K562 (cell line): ENCODE results near the gene SPECC1L. TPM values are rescaled to one million over a fixed set of nuclear protein-coding genes. Genes with fewer than 3 reads are reported as not detected.
A peak's percentile ranks its signal among the peaks of the same experiment; 100 is the strongest.

ENCODE experiments used
- ATAC-seq: fragments of 200-7000 bp; cut with Tn5 transposase; 3 replicates; pipeline ENCODE4 v1.9.1; 2020; ENCODE audit warnings: moderate library complexity
- BruUV-seq: library from RNA; stranded (reverse); fragments of 400-500 nt; replicated peaks from 2 replicates; lab custom pipeline; 2021; lab: Mats Ljungman, UMichigan
- CTCF ChIA-PET: fragments of 300-600 bp; formaldehyde crosslinking; extraction: SDS; loops from one replicate; lab custom pipeline; 2021; ENCODE audit warnings: low intra/inter-chr PET ratio; lab: Yijun Ruan, JAX
- POLR2A ChIA-PET: fragments of 300-600, 350-650 bp; sonication (Branson Sonifier 250); formaldehyde crosslinking; extraction: SDS; loops from one replicate; lab custom pipeline; 2021; ENCODE audit warnings: antibody characterized with exemption, inconsistent platforms; lab: Yijun Ruan, JAX
- DNase-seq, 4 experiments: peaks; one replicate each; pipeline versions ENCODE4 v3.0.0 to v3.0.0-alpha.2; 2011 to 2018; ENCODE audit warnings: low spot score in 3 of 4, mixed read lengths in 3 of 4; ENCODE audit errors: extremely low read depth in 1 of 4
- FAIRE-seq: peaks from 2 replicates; lab custom pipeline; 2011; peaks lifted over from hg19 to GRCh38; lab: Jason Lieb, UNC
- H2AFZ ChIP-seq: 2 replicates; pipeline ENCODE4 v1.6.0; 2011; ENCODE audit warnings: low read depth, low read length, control low read depth, inconsistent platforms
- H3K27ac ChIP-seq: fragments of 200-600 bp; 3 replicates; pipeline ENCODE4 v1.8.0; 2011; ENCODE audit warnings: low read depth, mild to moderate bottlenecking, control low read depth, inconsistent platforms, low read length, moderate library complexity, mixed read lengths; ENCODE audit errors: extremely low read depth
- H3K27me3 ChIP-seq, 2 experiments: fragments of 300-600 bp in 1 of 2; 2 replicates in 1 of 2; 3 replicates in 1 of 2; pipeline versions ENCODE4 v1.6.0 to v1.8.0; 2011; ENCODE audit warnings: inconsistent platforms in 2 of 2, low read length in 2 of 2, mild to moderate bottlenecking in 1 of 2, mixed read lengths in 1 of 2, moderate library complexity in 1 of 2; ENCODE audit not compliant: control insufficient read depth in 2 of 2, insufficient read depth in 2 of 2
- H3K36me3 ChIP-seq: fragments of 300-600 bp; 3 replicates; pipeline ENCODE4 v1.8.0; 2011; ENCODE audit warnings: mild to moderate bottlenecking, low read length, inconsistent platforms; ENCODE audit not compliant: control insufficient read depth, insufficient read depth
- H3K4me1 ChIP-seq, 2 experiments: fragments of 200-600 bp in 1 of 2; replicated peaks in 1 of 2; 2 replicates in 1 of 2; 3 replicates in 1 of 2; pipeline versions ENCODE4 v1.5.1 to v1.8.0; 2011; ENCODE audit warnings: inconsistent platforms in 2 of 2, low read length in 2 of 2, mild to moderate bottlenecking in 1 of 2, mixed read lengths in 1 of 2, moderate library complexity in 1 of 2; ENCODE audit not compliant: control insufficient read depth in 2 of 2, insufficient read depth in 2 of 2
- H3K4me2 ChIP-seq: 2 replicates; pipeline ENCODE4 v1.6.1; 2011; ENCODE audit warnings: low read length, control low read depth, inconsistent platforms, mixed read lengths; ENCODE audit not compliant: insufficient read depth
- H3K4me3 ChIP-seq: fragments of 200-600 bp; sonication (generic), shearing (Covaris generic); 2 replicates; pipeline ENCODE4 v1.5.1; 2016; ENCODE audit warnings: control low read depth, inconsistent platforms
- H3K79me2 ChIP-seq: fragments of 200-600 bp; 3 replicates; pipeline ENCODE4 v1.8.0; 2011; ENCODE audit warnings: low read length, inconsistent platforms; ENCODE audit not compliant: control insufficient read depth, insufficient read depth
- H3K9ac ChIP-seq, 2 experiments: 2 replicates each; pipeline versions ENCODE4 v1.6.0 to v1.6.1; 2011; ENCODE audit warnings: low read depth in 2 of 2, low read length in 2 of 2, control low read depth in 1 of 2, inconsistent platforms in 1 of 2, mild to moderate bottlenecking in 1 of 2, mixed read lengths in 1 of 2; ENCODE audit not compliant: insufficient read depth in 1 of 2
- H3K9me1 ChIP-seq: one replicate; pipeline ENCODE4 v1.6.0; 2011; ENCODE audit warnings: inconsistent platforms, mild to moderate bottlenecking, low read length, moderate library complexity; ENCODE audit not compliant: control insufficient read depth, insufficient read depth
- H3K9me3 ChIP-seq: replicated peaks from 2 replicates; pipeline ENCODE4 v1.5.1; 2011; ENCODE audit warnings: low read depth, low read length, inconsistent platforms; ENCODE audit not compliant: control insufficient read depth, insufficient read depth
- H4K20me1 ChIP-seq: replicated peaks from 2 replicates; pipeline ENCODE4 v1.6.1; 2011; ENCODE audit warnings: low read length, inconsistent platforms, mixed read lengths; ENCODE audit not compliant: control insufficient read depth, insufficient read depth
- ATF3 ChIP-seq, 2 experiments: fragments of 450-650 bp in 1 of 2; sonication (generic) in 1 of 2; formaldehyde crosslinking in 1 of 2; IDR thresholded peaks in 1 of 2; conservative IDR thresholded peaks in 1 of 2; 2 replicates each; pipeline versions ENCODE4 v1.6.1 to v1.8.1; 2016 to 2023; ENCODE audit warnings: mild to moderate bottlenecking in 2 of 2, moderate library complexity in 2 of 2, inconsistent platforms in 1 of 2, missing genetic modification reagents in 1 of 2
- COPS2 ChIP-seq: fragments of 450-650 bp; conservative IDR thresholded peaks from 2 replicates; pipeline ENCODE4 v1.6.1; 2016; ENCODE audit warnings: mild to moderate bottlenecking, moderate library complexity
- FOSL1 ChIP-seq: fragments of 200-800 bp; sonication (Bioruptor generic); conservative IDR thresholded peaks from 2 replicates; pipeline ENCODE4 v1.6.1; 2016; ENCODE audit warnings: missing genetic modification characterization, missing compliant biosample characterization
- GABPB1 ChIP-seq: sonication (generic); formaldehyde crosslinking; IDR thresholded peaks from 2 replicates; pipeline ENCODE4 v1.8.0; 2022; ENCODE audit warnings: mild to moderate bottlenecking, missing genetic modification reagents
- HNRNPL ChIP-seq: fragments of 200-400 bp; formaldehyde crosslinking; IDR thresholded peaks from 2 replicates; pipeline ENCODE4 v1.6.1; 2017; ENCODE audit warnings: low read depth, mild to moderate bottlenecking, low read length
- JUN ChIP-seq, 2 experiments: sonication (generic) in 1 of 2; formaldehyde crosslinking in 1 of 2; IDR thresholded peaks; 2 replicates each; pipeline versions ENCODE4 v1.6.1 to v1.8.0; 2012 to 2022; ENCODE audit warnings: borderline replicate concordance in 2 of 2, mild to moderate bottlenecking in 2 of 2, improper control_type of control experiment in 1 of 2, low read depth in 1 of 2, low read length in 1 of 2, missing genetic modification reagents in 1 of 2
- JUND ChIP-seq, 2 experiments: IDR thresholded peaks; 2 replicates in 1 of 2; 3 replicates in 1 of 2; pipeline ENCODE4 v1.6.1; 2011; ENCODE audit warnings: borderline replicate concordance in 2 of 2, low read depth in 2 of 2, low read length in 2 of 2, improper control_type of control experiment in 1 of 2, missing biosample characterization in 1 of 2, missing genetic modification characterization in 1 of 2, missing genetic modification reagents in 1 of 2
- MAZ ChIP-seq, 2 experiments: fragments of 450-650 bp in 1 of 2; sonication (generic) in 1 of 2; formaldehyde crosslinking; IDR thresholded peaks in 1 of 2; conservative IDR thresholded peaks in 1 of 2; 2 replicates each; pipeline versions ENCODE4 v1.4.0 to v1.5.0; 2020; ENCODE audit warnings: mild to moderate bottlenecking in 1 of 2, missing genetic modification reagents in 1 of 2
- MEIS2 ChIP-seq: fragments of 450-650 bp; IDR thresholded peaks from 2 replicates; pipeline ENCODE4 v1.6.1; 2014; ENCODE audit warnings: mild to moderate bottlenecking; ENCODE audit not compliant: partially characterized antibody
- MLLT1 ChIP-seq, 2 experiments: fragments of 450-650 bp; IDR thresholded peaks; 2 replicates each; pipeline ENCODE4 v1.6.1; 2016
- NFIC ChIP-seq: fragments of 450-650 bp; IDR thresholded peaks from 2 replicates; pipeline ENCODE4 v1.6.1; 2017; ENCODE audit warnings: mild to moderate bottlenecking, inconsistent platforms
- NFYB ChIP-seq: IDR thresholded peaks from 2 replicates; pipeline ENCODE4 v1.6.1; 2011; ENCODE audit warnings: mild to moderate bottlenecking, moderate library complexity; ENCODE audit not compliant: insufficient read length; ENCODE audit errors: extremely low read depth
- PKNOX1 ChIP-seq: fragments of 450-650 bp; IDR thresholded peaks from 2 replicates; pipeline ENCODE4 v1.6.1; 2016
- ZBTB7A ChIP-seq: IDR thresholded peaks from 2 replicates; pipeline ENCODE4 v1.6.1; 2011; ENCODE audit warnings: low read depth, mild to moderate bottlenecking, low read length, moderate library complexity, borderline replicate concordance; ENCODE audit not compliant: control insufficient read depth
- WGBS: fragments of 100-300 bp; shearing (Covaris generic); methylation state at CpG from one replicate; pipeline ENCODE4 v1.1.6; 2016; ENCODE audit warnings: low coverage, mixed read lengths; ENCODE audit not compliant: insufficient coverage; ENCODE audit errors: missing lambda C conversion rate; 5-methylcytosine and 5-hydroxymethylcytosine counted together
- in situ Hi-C: fragments of 300-500 bp; cut with MboI; formaldehyde crosslinking; loops from 4 replicates; pipeline ENCODE4 v1.15.0; 2018; ENCODE audit warnings: inconsistent platforms, mixed read lengths
- intact Hi-C: fragments of 100-400 bp; cut with micrococcal nuclease; formaldehyde crosslinking; loops from 2 replicates; pipeline ENCODE4 v1.14.2; 2022
- polyA plus RNA-seq, 8 experiments: library from polyadenylated mRNA; depleted of rRNA in 4 of 8; stranded (reverse) in 5 of 8; unstranded in 3 of 8; fragments of >200 nt; fragmentation: Nextera tagmentation in 2 of 8; fragmentation: Illumina TruSeq in 1 of 8; extraction: Ambion mirVana in 2 of 8; extraction: Trizol in 1 of 8; gene quantifications; 2 replicates each; pipeline versions ENCODE4 v1.2.1 to v1.2.3, GENCODE V29; 2011 to 2014; ENCODE audit warnings: inconsistent platforms in 1 of 8, missing spikeins in 1 of 8
- total RNA-seq, 7 experiments: library from RNA; depleted of rRNA in 6 of 7; stranded (reverse); fragments of >200 nt in 6 of 7; fragmentation: Illumina TruSeq in 2 of 7; extraction: Trizol in 2 of 7; gene quantifications; 2 replicates each; pipeline versions ENCODE4 v1.2.1 to v1.2.3, GENCODE V29; 2011 to 2021; ENCODE audit warnings: low replicate concordance in 1 of 7

SPECC1L gene
- total and polyA plus RNA-seq, 9 of the 15 experiments (the other 6 are each of a cell fraction or from before 2014, with no cell fraction given) = 1.4 to 27.9 (median 14.5) TPM

- Histone ChIP-seq H4K20me1 (no peaks in the 10 kb centered on the region), H3K27ac (peak overlapping the region; percentile 53; the same call in 2 of the 3 replicates), H3K9ac (peak overlapping the region in 1 of 2 experiments; percentile 76; a peak in 3 of 4 replicates), H3K27me3 (no peaks in the 10 kb centered on the region), H3K9me3 (no peaks in the 10 kb centered on the region), H3K4me1 (peaks cover 20 to 24% of the 10 kb centered on the region in 2 experiments), H2AFZ (peak overlapping the region; percentile 47), H3K9me1 (no peaks in the 10 kb centered on the region), H3K36me3 (no peaks in the 10 kb centered on the region), H3K79me2 (no peaks in the 10 kb centered on the region), H3K4me2 (peak overlapping the region; percentile 41), H3K4me3 (no peak overlapping the region)
- ATAC-seq (peak; percentile 80), FAIRE-seq (peak; percentile 82), DNase-seq (peak; percentile 58 to 67 (median 65))
- BruUV-seq = no TSS peak
- POLR2A ChIA-PET = interaction anchor here (1.1 kb wide), 1 partner anchor 10 kb away, joined by 11 read pairs; no protein-coding TSS in a partner anchor
- CTCF ChIA-PET = no interaction called here
- intact Hi-C loops (no loop called here), in situ Hi-C loops (no loop called here)
- 4% methylated on average over 5 of the region's 11 CpGs for WGBS
- TF ChIP-seq COPS2 = no peak
- peak in 1 of 2 experiments; percentile 26; a peak in 1 of 4 replicates for TF ChIP-seq MAZ (CRISPR knock-in tag; conservative IDR thresholded peaks at IDR 0.05 in 1 of 2, IDR thresholded peaks at IDR 0.05 in 1 of 2)
- peak; percentile 94 for TF ChIP-seq PKNOX1
- no peak for TF ChIP-seq NFYB
- TF ChIP-seq FOSL1 (tag) = peak; percentile 44; the same call in 1 of the 2 replicates
- TF ChIP-seq MLLT1 (IDR thresholded peaks at IDR 0.05) = no peak
- peak; percentile 83 for TF ChIP-seq MEIS2
- peak; percentile 73 for TF ChIP-seq JUND (IDR thresholded peaks at IDR 0.05; ENCODE audit: borderline replicate concordance, low read depth, low read length)
- TF ChIP-seq JUND (tag; IDR thresholded peaks at IDR 0.05; ENCODE audit: borderline replicate concordance, low read depth, low read length) = no peak; the same call in 2 of the 3 replicates
- 0 out of 2 replicates have a peak, but pooled peaks have one; percentile 24 for TF ChIP-seq GABPB1 (CRISPR knock-in tag)
- TF ChIP-seq NFIC = no peak
- TF ChIP-seq HNRNPL = no peak
- TF ChIP-seq ZBTB7A = peak; percentile 20; the same call in 1 of the 2 replicates
- TF ChIP-seq ATF3 (IDR thresholded peaks at IDR 0.05) = peak; percentile 61
- TF ChIP-seq ATF3 (CRISPR knock-in tag; conservative IDR thresholded peaks at IDR 0.05) = no peak
- 0 out of 2 replicates have a peak, but pooled peaks have one; percentile 12 for TF ChIP-seq JUN (IDR thresholded peaks at IDR 0.05; ENCODE audit: borderline replicate concordance, low read depth, low read length)
- TF ChIP-seq JUN (CRISPR knock-in tag; IDR thresholded peaks at IDR 0.05; ENCODE audit: borderline replicate concordance) = no peak
These were observed 175.0 kb downstream of the SPECC1L start for GRCh38 chr22:24445481-24446259.
